NCI-H2029 treated with DMSO at 0.1 percent for 48 hours (cell line): ENCODE measurements around the gene ZC3H12C.

Source experiments
- DNase-seq: peaks from one replicate; lab custom pipeline; 2025; lab: John Stamatoyannopoulos, UW

Gene ZC3H12C

GRCh38 chr11:110077346-110077745, 15.8 kb upstream of the ZC3H12C start:
- no peak for DNase-seq

DNA sequence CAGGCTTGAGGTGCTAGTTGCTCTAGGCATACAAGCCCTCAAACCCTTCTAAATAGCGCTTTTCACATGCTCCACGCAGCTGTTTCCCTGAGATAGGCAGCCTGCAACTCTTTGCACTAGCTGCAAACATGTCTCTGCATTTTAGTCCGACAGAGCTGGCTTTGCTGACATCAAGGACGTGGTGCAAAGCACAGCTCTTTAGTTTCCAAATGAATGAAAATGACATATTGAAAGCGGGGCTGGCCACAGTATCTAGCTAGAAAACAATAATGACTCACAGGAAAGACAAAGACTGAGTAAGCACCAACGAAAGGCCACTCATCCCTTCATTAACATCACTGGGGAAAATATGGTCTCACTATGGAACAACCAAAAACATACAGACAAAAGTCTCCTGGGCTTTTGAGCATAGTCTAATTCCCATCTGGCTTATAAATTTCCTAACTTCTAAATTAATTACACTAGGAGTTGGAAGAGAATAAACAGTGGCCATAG, 15.3 kb upstream of the ZC3H12C start:
- DNase-seq, result no peak

DNA sequence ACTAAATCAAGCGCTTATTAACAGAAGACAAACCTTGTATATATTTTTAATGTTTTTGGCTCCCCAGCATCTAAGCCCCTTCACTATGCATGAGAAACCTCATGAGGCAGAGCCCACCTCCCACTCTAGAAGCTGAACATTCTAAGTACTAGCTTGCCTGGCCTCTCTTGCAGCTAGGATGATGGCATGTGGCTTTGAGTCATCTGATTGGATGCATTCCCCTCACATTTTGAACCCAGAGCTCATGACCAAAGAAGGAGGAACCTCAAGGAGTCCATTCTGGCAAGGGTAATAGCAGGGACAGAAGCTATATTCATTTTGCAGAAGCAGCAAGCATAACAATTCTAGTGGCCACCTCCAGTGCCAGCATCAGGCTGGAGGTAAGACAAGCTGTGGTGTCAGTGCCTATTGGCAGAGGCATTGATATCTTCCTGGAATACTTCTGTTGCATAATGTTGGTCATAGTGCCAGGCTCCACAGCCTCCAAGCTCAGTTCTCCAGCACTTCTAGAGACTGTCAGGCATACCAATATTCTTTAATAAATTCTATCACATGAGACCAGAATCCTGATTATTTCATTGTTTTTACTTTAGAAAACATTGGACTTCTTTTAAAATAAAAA, 14.2 kb upstream of the ZC3H12C start:
- DNase-seq, result no peak

DNA sequence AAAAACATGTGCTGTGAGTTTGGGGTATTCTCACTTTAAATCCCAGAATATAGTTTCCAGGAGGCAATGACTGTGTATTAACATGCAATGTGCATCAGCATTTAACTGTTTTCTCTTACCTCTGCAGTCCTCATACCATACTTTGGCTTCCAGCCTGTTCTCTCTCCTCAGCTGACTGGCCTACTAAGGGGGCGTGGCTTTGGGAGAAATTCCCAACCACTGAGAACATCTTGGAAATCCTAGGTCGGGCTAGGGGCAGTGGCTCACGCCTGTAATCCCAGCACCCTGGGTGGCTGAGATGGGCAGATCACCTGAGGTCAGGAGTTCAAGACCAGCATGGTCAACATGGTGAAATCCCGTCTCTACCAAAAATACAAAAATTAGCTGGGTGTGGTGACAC, 13.5 kb upstream of the ZC3H12C start:
- no peak for DNase-seq

DNA sequence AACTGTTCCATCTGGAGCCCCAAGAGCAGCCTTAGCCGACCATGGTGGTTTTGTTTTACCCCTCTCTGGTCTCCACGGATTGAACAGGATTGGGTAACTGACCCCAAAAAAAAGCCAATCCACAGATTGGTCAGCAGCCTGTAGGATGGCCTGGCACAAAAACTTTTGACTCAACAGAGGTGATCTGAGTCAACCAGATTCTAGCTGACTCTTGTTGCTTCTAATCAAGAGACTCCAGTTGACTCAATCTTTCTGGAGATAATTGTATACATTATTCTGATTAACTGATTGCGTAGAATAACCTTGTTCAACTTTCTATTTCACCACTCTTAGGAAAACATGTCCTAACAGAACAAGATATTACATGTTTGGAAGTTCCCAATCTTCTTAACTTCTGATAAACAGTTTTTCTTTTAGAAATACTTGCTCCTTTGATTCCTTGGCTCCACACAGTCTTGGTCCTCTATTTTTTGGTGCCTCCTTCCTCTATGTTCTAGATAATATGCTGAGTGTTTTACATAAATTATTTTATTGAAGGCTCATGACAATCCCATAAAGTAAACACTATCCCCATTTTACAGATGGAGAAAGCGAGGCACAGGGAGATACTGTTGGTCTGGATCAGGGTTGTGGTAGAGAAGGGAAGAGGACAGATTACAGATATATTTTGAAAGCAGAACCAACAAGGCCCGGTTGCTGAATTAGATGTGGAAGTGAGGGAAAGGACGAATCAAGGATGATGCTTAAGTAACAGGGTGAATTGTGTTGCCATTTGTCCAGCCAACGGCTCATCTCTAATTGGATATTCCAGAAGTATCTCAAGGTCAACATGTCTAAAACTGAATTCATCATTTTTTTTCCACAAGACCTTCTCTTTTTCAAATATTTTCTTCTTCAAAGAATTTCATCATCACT, 11.5 kb upstream of the ZC3H12C start:
- DNase-seq, result no peak

DNA sequence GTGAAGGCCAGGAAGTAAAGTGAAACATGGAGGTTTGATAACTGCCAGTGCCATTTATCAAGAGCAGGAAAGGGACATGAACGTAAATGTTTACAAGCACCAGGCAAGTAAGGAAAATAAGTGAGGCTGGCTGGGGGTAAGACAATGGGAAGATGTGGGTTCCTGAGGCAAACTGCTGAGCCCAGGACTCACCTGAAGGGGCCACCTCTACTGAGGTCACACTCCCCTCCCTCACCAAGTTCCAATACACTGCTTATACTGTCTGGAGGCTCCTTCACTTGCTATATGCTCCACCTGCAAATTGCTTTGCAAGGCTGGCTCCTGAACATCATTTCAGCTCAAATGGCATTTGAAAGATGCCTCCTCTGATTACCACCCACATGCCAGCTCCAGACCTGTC, 10.3 kb upstream of the ZC3H12C start:
- DNase-seq, result no peak

DNA sequence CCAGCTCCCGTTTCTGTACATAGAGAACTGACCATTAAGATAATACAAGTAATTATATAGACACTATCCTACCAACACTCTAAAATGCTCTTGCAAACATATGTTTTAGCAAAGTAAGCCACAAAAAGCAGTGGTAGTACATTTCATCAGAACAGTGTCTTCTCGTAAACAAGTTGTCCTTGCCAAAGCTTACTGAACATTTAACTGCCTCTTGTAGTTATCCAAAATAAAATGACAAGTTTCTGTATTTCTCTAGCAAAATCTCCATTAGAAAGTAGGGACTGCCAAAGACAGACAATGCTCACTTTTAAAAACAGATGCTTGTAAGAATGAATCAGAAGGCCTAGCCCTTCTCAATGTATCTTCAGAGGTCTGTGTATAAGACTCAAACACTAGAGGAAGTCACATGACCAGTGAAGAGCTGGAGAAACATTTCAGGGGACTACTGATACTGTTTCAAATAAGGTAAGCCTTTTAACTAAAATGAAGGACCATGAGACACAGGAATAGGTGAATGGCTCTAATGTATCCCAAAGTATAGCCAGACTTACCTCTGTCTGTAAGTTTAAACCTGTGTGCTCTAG, 7.8 kb upstream of the ZC3H12C start:
- no peak for DNase-seq

DNA sequence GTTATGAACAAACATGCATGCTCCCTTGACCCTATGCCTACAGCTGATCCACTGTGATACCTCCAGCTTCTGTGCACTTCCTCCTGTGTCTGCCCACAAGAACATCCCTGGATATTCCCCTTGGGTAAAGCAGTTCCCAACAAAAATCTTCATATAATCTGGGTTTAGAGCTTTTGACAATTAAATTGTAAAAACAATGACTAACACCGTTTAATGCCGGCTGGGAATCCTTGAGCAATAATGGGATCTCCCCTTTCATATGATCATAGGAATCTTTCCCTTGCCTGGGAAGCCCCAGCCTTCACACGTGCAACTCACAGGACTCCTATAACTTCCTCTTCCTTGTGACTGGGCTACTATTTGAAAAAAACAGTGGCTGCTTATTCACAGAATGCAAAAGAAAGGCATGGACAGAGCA, 6.3 kb upstream of the ZC3H12C start:
- no peak for DNase-seq

DNA sequence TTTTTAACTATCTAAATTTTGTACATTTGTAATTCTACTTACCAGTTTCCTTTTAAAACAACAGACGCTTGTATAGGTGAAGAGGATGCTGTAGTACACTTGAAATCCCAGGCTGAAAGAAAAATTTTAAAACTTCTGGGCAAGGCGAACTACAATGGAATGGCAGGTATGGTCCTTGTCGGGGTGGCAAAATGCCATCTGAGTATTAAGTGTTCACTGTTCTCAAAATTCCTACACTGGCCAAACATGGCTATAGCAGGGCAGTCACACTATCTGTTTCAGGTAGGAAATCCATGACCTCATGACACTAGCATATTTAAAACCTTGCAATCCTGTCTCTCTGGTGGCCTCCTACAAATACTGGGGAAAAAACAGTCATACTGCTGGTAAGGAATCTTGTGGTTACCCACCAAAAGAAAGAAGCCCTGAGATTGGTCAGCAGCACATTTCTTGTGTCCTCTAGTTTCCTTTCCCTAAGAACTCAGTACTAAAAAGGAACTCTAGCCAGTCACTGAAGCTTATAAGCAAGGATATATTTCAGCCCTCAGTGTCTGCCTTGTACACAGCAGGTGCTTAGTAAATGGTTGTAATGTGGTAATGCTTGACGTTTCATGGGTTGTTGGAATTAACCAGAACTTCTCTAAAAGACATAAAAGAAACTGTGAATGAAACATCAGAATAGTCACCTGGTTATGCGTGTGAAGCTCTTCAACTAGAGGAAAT, 5.2 kb upstream of the ZC3H12C start:
- no peak for DNase-seq

- no peak for DNase-seq
Observed at GRCh38 chr11:110088535-110089344, 4.5 kb upstream of the ZC3H12C start.

- DNase-seq, result no peak
Observed at GRCh38 chr11:110089617-110090282, 3.4 kb upstream of the ZC3H12C start.

GRCh38 chr11:110090466-110091026, 2.6 kb upstream of the ZC3H12C start:
- DNase-seq, result no peak

DNA sequence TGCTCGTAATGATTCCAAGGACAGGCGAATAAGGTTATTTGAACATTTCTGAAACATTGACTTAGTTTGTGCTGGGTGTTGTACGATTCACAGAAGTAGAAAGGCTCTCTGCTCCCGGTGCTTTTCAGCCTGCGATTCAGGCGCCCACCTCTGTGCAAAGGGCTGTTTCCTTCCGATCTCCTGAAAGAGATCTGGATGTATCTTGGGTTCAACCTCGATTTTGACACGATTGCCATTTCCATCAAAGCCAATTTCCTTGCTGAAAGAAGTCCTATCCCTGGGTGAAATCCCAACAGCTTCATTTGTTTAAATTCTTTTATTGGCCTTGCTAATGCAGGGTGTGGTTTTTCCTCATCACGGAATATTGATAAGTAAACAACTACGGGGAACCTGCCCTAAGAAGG, 1.1 kb upstream of the ZC3H12C start:
- DNase-seq, result no peak

DNA sequence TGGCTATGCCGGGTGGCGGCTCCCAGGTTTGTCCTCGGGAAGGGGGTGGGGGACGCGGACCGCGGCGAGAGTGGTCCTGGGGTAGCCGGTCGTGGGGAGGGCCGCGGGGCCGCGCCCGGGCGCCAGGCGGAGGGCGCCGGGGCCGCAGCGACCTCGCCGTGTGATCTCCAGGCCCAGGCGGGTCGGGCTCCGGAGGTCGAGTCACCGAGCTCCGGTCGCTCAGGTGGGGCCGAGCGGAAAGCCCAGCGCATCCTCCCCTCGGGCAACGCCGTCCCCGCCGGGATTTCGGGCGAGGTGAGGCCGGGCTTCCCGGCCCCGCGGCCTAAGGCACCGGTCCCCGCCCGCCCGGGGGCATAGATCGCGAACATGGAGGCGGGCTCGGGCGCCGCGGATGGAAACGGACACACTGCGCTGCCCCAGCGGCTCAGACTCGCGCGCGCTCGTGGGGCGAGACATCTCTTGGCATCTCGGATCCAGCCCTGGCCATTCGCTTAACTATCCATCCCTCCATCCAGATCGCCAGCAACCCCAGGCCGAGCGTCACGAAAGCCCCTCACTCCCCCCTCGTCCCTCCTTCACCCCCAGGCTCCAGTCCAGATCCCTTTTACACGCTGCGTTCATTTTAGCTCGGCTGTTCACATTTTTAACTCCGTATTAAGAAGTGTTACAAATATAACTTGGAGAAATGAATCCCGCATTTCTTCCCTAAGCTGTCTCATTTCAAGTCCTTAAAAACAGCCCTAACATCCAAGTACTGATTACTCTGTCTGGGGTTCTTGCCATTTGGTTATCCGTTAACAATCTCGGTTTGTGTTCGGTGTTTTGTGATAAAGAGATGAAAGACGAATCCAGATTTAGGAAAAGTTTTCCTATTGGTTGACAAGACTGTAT, 460 bp downstream of the ZC3H12C start:
- no peak for DNase-seq

DNA sequence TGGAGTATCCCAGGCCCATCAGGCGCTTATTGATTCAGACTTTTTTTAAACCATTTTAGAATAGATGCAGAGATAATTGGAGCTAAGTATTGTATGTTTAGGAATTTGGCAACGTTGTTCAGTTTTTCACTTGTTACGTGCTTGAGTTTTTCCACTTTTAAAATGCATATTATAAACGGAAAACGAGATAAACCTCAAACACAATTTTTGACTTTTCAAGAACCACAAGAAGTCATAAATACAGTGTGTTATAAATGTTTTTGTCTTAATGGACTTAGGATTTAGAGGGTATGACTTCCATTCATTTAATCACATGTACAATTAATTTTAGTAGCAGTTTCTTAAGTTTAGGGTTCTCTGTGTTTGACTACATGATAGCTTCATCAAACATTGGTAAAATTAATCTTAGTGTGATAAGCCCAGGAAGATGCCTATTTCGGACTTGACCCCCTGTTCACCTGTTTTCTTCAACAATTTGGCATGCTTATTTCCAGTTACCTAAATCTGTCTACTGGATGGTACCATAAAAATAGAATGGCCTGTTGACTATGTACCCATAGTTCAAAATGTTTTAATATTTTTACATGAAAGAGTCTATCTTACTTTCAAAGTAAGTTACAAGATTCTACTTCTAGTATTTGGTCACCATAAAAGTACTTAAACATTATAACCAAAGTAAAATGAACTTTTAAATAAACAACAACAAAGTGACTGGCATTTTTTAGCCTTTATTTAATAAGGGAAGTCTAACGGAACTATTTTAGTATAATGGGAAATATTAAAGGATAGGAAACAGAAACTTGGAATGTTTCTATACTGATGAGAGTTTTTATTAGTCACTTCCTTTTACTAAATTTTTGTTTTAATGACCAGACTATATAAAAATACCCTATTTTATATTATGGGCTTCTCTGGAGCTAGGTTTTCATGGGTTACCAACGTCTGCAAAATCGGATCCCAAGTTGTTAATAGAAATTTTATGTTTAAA, 1.4 kb downstream of the ZC3H12C start:
- no peak for DNase-seq

DNA sequence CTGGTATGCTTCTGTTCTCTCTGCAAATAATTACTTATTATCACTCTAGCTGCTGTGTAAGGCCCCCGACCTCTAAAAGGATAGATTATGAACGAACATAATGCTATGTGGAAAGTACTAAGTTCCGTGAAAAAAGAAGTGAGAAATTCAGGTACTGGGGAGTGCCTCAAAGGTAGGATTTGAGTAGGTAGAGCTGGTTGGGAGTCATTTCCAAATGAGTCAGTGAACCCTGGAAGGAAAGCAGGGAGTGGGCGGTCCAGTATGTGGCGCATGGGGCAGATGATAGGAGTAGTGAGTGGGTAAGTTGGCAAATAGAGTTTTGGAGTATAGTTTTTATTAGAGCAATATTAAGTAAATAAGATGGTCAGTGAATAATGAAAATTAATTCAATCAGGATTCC, 2.4 kb downstream of the ZC3H12C start:
- no peak for DNase-seq

DNA sequence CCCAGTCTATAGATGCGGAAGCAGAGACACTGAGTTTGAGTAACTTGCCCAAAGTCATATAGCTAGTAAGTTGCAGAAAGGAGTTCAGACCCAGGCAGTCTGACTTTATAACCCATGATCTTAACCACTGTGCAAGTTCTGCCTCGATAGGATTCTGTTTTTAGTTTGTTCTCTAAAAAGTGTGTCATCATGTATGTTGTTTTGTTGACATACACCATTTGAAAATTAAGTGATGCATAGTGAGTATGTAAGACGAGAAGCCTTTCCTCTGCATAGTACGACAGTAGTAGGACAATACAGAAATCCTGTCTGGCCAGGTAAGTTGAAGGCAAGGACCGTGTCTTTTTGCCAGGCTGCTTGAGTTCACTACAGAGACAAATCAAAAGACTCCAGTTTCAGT, 3.3 kb downstream of the ZC3H12C start:
- DNase-seq, result no peak

DNA sequence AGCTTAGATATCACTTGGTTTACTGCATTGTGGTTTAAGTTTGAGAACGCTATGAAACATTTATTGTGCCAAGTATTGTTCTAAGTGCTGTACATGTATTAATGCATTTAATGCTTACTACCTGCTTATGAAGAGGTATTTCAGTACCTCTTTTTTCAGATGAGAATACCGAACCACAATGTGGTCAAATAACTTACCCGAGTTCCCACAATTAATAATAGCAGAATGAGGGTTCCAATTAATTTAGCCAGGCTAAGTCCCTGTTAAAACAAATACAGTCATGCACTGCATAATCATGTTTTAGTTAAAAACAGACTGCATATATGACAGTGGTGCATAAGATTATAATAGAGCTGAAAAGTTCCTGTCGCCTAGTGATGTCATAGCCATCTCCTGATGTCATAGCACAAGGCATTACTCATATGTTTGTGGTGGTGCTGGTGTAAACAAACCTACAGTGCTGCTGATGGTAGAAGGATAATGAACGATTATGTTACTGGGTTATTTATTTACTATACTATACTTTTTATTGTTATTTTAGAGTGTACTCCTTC, 4.3 kb downstream of the ZC3H12C start:
- no peak for DNase-seq
